ENCODE data around the gene PLPP3.

Gene PLPP3

GRCh38 chr1:56576880-56577405, 2.4 kb downstream of the PLPP3 start:
- no peak overlapping the region for H2AFZ ChIP-seq
- H3K4me2 ChIP-seq (ENCODE audit: low read length): peak overlapping the region; percentile 85
- peaks cover 10% of the 10 kb centered on the region for H3K79me2 ChIP-seq
- H3K4me3 ChIP-seq (ENCODE audit: low read depth, low read length): peak overlapping the region; percentile 94
- H3K27me3 ChIP-seq (ENCODE audit: control insufficient read depth, insufficient read depth, low read length): no peaks in the 10 kb centered on the region
- peaks cover 5% of the 10 kb centered on the region for H3K4me1 ChIP-seq
- no peaks in the 10 kb centered on the region for H3K9me3 ChIP-seq (ENCODE audit: control insufficient read depth, low read length)
- TF ChIP-seq, protein P1, sequence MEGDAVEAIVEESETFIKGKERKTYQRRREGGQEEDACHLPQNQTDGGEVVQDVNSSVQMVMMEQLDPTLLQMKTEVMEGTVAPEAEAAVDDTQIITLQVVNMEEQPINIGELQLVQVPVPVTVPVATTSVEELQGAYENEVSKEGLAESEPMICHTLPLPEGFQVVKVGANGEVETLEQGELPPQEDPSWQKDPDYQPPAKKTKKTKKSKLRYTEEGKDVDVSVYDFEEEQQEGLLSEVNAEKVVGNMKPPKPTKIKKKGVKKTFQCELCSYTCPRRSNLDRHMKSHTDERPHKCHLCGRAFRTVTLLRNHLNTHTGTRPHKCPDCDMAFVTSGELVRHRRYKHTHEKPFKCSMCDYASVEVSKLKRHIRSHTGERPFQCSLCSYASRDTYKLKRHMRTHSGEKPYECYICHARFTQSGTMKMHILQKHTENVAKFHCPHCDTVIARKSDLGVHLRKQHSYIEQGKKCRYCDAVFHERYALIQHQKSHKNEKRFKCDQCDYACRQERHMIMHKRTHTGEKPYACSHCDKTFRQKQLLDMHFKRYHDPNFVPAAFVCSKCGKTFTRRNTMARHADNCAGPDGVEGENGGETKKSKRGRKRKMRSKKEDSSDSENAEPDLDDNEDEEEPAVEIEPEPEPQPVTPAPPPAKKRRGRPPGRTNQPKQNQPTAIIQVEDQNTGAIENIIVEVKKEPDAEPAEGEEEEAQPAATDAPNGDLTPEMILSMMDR (IDR thresholded peaks at IDR 0.05): peak; percentile 25
- H3K36me3 ChIP-seq (ENCODE audit: control insufficient read depth, insufficient read depth, low read length): no peaks in the 10 kb centered on the region
- H3K9ac ChIP-seq: no peak overlapping the region
- H3K27ac ChIP-seq: peak overlapping the region; percentile 90

GRCh38 chr1:56575865-56576264, 3.5 kb downstream of the PLPP3 start:
- Histone ChIP-seq H3K36me3 (ENCODE audit: control insufficient read depth, insufficient read depth, low read length) (no peaks in the 10 kb centered on the region), H3K79me2 (peaks cover 15% of the 10 kb centered on the region), H3K9ac (no peak overlapping the region), H3K4me2 (ENCODE audit: low read length) (peak overlapping the region; percentile 85), H3K27me3 (ENCODE audit: control insufficient read depth, insufficient read depth, low read length) (no peaks in the 10 kb centered on the region), H3K4me3 (ENCODE audit: low read depth, low read length) (peak overlapping the region; percentile 94), H2AFZ (no peak overlapping the region), H3K9me3 (ENCODE audit: control insufficient read depth, low read length) (no peaks in the 10 kb centered on the region), H3K27ac (peak overlapping the region; percentile 3), H3K4me1 (peaks cover 14% of the 10 kb centered on the region)
- TF ChIP-seq, protein P1 (IDR thresholded peaks at IDR 0.05): no peak

- H3K9ac ChIP-seq: no peak overlapping the region
- H2AFZ ChIP-seq: no peak overlapping the region
- H3K36me3 ChIP-seq (ENCODE audit: control insufficient read depth, insufficient read depth, low read length): no peaks in the 10 kb centered on the region
- H3K79me2 ChIP-seq: peaks cover 15% of the 10 kb centered on the region
- no peak overlapping the region for H3K27ac ChIP-seq
- H3K4me3 ChIP-seq (ENCODE audit: low read depth, low read length): peak overlapping the region; percentile 94
- peaks cover 18% of the 10 kb centered on the region for H3K4me1 ChIP-seq
- TF ChIP-seq, protein P1 (IDR thresholded peaks at IDR 0.05): no peak
- no peaks in the 10 kb centered on the region for H3K27me3 ChIP-seq (ENCODE audit: control insufficient read depth, insufficient read depth, low read length)
- no peaks in the 10 kb centered on the region for H3K9me3 ChIP-seq (ENCODE audit: control insufficient read depth, low read length)
- peak overlapping the region; percentile 85 for H3K4me2 ChIP-seq (ENCODE audit: low read length)
These were observed 4.6 kb downstream of the PLPP3 start for GRCh38 chr1:56574794-56575193.

DNA sequence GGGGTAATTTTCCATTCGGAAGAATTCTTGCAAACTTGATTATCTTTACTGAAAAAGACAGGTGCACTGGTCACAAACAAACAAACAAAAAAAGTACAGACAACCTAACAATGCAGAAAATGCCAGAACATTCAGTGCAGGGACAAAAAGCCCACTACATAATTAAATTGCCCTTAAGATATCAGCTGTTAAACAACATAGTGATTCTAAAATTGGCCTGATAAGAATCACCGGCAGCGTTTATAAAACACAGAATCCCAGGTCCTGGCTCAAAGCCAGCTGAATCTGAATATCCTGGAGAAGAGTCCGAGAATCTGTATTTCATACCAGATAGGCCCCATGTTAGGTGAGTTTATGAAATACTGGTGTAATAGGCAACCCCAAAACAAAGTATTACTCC, 6.1 kb downstream of the PLPP3 start:
- H2AFZ ChIP-seq: peak overlapping the region; percentile 8
- peaks cover 19% of the 10 kb centered on the region for H3K79me2 ChIP-seq
- H3K9ac ChIP-seq: no peak overlapping the region
- peaks cover 20% of the 10 kb centered on the region for H3K4me1 ChIP-seq
- H3K9me3 ChIP-seq (ENCODE audit: control insufficient read depth, low read length): no peaks in the 10 kb centered on the region
- no peaks in the 10 kb centered on the region for H3K27me3 ChIP-seq (ENCODE audit: control insufficient read depth, insufficient read depth, low read length)
- H3K27ac ChIP-seq: peak overlapping the region; percentile 80
- H3K4me3 ChIP-seq (ENCODE audit: low read depth, low read length): peak overlapping the region; percentile 39
- peak overlapping the region; percentile 69 for H3K4me2 ChIP-seq (ENCODE audit: low read length)
- TF ChIP-seq, protein P1 (IDR thresholded peaks at IDR 0.05): no peak
- H3K36me3 ChIP-seq (ENCODE audit: control insufficient read depth, insufficient read depth, low read length): no peaks in the 10 kb centered on the region
